GM19328 (cell line): ENCODE data around the gene AKAP8L.

ENCODE experiments used
- ATAC-seq: cut with Tn5 transposase; IDR thresholded peaks from one replicate; pipeline ENCODE4 v1.9.1; 2021; ENCODE audit warnings: mild to moderate bottlenecking, moderate library complexity; ENCODE audit not compliant: unreplicated experiment

The AKAP8L gene, protein sequence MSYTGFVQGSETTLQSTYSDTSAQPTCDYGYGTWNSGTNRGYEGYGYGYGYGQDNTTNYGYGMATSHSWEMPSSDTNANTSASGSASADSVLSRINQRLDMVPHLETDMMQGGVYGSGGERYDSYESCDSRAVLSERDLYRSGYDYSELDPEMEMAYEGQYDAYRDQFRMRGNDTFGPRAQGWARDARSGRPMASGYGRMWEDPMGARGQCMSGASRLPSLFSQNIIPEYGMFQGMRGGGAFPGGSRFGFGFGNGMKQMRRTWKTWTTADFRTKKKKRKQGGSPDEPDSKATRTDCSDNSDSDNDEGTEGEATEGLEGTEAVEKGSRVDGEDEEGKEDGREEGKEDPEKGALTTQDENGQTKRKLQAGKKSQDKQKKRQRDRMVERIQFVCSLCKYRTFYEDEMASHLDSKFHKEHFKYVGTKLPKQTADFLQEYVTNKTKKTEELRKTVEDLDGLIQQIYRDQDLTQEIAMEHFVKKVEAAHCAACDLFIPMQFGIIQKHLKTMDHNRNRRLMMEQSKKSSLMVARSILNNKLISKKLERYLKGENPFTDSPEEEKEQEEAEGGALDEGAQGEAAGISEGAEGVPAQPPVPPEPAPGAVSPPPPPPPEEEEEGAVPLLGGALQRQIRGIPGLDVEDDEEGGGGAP

DNA sequence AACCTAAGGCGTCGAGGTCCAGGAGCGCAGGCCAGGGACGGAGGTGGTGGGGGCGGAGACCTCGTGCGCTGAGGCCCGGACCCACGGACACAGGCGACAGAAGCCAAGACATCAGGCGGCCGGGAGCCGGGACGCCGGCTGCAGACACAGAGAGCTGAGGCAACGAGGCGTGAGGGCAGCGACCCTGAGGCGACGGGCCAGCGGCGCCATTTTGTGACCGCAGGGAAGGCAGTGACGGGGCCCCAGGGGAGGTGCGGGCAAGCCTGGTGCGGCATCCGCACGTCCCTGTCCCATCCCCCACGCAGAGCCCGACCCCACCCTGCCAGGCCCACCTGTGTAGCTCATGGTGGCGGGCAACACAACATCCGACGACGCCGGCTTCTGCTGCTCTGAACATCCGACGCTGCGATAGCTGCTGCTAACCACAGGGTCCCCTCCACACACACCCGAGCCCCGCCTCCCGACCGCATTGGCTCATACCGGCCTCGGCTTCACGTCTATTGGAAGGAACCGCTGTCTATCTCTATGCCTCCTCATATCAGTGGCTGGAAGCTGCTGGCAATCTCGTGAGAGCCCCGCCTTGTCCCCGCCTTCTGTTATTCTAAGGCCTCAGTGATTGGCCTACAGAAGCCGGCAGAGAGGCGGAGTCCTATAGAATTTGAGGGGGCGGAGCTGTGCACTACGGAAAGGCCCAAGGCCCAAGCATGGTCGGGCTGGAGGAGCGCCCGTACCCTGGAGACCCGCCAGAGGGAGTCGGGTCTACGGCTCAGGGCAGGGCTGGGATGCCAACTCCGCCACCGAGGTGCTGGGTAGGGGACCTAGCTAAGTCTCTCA is at the start of gene AKAP8L:
TSS of gene AKAP8L (minus strand) at position 410 of the 834 bp plus-strand sequence. CDS start at position 345, 65 bp downstream.
- peak; percentile 96 for ATAC-seq

DNA sequence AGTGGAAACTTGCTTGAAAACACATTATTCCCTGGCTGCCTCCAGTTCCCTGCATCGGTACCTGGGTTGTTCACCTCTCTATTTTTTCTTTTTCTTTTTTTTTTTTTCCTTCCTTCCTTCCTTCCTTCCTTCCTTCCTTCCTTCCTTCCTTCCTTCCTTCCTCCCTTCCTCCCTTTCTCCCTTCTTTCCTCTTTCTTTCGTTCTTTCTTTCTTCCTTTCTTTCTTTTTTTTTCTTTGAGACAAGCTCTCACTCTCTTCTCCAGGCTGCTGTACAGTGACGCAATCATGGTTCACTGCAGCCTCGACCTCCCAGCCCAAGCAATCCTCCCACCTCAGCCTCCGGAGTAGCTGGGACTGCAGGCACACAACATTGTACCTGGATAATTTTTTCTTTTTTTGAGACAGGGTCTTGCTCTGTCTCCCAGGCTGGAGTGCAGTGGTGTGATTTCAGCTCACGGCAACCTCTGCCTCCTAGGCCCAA is 49.0 kb upstream of the AKAP8L start:
- ATAC-seq = no peak

DNA sequence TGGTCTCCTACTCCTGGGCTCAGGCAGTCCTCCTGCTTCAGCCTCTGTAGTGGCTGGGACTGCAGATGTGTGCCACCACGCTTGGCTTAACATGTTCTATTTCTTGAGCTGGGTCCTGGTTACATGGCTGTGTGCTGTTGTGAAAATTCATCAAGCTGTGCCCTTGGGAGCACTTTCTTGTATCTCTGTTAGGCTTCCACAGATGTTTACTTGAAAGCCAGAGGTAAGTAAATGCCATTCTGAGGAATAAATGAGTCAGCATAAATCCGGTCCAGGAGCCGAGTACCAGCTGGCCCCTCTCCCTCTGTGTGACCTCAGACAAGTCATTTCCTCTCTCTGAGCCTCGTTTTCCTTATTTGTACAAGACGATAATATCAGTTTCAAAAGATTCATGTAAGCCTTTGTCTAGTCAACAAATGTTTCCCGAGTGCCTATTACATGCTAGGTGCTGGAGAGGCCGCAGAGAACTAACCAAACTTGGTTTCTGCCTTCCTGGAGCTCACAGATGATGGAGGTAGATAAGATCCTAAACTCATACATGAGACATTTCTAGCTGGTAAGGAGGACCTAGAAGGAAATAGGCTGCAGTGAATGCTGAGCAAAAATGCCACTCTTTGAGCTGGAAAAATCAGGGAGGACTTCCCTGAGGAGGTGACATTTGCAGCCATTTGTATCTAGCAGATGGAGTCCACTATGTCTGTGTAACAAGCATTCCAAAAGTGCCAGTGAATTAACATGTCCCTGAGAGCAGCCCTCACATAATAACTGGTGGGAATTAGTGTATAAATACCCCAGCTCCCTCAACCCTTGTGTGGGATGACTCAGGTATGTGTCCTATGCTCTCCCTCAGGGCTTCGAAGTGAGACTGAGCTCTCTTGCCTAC is 48.3 kb upstream of the AKAP8L start:
- no peak for ATAC-seq

DNA sequence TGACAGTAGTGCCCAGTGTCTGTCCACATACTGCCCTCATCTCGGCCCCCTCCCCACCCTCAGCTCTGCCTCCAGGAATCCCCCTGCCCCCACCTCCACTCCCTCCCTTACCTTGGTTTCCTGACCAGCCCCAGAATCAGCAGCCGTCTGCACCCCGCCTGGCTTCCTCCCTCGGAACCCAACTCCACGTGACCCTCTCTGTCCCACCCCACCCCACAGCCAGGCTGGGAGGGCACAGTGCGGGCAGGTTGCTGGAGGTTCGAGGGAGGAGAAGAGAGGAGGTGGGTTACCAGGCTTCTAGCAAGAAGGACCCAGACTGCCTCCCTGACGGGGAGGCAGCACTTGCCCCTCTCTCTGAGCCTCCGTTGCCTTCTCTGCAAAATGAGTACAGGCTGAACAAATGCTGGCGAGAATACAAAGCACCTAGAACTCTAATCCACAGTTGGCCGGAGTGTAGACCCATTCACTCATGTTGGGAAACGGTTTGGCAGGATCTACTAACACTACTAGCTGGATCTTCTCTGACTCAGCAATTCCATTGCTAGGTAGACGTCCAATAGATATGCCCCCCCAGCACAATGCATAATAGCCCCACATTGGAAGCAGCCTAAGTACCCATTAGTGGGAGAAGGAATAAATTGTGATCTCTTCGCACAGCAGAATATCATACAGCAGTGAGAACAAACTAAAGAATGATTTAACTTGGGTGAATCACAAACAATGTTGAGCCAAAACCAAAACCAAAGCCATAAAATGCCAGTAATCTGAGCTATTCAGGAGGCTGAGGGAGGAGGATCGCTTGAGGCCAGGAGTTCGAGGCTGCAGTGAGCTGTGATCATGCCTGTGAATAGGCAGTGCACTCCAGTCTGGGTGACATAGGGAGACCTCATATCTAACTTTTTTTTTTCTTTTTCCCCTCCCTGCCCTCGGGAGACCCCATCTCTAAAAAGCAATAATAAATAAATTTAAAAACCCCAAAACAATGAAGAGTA is 45.9 kb upstream of the AKAP8L start, which contains the start of gene RASAL3:
TSS of gene RASAL3 (minus strand) at position 151 of the 992 bp plus-strand sequence. CDS start 186 bp downstream, outside the sequence.
- ATAC-seq = no peak

DNA sequence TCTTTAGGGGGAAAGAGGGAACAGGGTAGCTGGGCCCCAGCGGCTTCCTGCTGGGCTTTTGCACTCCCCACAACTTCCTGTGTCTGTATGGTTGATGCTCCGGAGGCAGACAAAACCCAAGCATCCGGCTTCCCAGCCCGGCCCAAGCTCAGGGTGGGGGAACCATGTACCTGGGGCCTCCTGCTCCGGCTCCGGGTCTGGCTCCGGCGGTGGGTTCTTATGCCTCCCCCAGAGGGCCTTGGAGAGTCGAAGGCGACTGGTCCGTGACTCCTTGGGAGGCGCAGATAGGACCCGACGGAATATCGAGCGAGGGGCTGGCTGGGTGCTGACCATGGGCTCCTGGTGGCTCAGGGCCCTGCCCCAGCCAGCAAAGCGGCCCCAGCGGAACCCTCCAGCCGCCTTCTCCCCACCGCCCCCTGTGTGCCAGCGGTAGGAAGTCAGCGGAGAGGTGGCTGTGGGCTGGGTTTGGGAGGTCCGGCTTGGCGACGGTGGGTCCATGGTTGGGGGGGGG is 45.1 kb upstream of the AKAP8L start:
- no peak for ATAC-seq

DNA sequence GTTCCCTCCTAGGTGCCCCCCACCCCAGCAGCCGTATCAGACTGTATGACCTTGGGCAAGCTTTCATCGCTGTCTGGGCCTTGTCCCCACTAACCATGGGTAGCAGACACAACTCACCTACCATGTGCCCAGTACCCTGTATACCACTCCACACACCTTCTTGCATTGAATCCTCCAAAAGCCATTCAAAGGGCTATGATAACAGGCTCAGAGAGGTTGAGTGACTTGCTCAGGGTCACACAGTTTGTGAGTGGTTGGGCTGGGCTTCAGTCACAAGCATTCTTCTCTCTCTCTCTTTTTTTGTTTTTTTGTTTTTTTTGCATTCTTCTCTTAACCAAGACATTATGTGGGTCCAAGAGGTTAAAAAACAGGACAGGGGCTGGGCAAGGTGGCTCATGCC is 42.9 kb upstream of the AKAP8L start:
- no peak for ATAC-seq

DNA sequence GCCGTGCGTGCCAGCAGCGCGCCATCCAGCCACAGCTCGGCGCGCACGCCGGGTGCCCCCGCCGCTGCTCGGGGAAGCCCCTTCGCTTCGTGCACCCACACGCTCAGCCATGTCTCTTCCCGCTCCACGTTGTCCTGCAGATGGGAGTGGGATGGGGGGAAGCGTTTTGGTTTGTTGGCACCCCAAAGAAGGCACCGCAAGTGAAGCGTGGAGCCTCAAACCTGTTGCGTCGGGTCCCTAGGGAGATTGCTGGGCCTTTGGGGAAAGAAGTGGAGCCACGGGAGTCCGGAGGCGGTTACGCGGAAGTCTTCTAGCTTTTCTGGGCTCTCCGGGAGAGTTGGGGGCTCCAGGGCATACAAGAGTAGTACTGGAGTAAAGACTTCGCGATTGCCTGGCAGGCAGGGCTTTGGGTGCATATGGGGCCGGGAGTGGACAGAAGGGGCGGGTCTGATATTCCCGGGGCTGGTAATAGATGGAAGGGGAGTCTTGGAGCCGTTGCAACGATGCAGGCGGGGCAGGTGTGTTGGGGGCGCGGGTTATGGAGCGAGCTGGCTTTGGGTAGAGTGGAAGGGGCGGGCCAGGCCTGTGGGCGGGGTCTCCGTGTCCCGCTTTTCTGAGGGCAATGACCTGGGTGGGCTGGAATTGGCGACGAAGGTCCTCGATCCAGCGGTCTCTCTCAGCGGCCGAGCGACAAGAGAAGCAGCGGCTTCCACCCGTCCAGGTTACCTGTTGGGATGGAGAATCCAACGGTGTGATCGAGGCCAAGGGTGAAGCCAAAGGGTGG is 39.1 kb upstream of the AKAP8L start:
- no peak for ATAC-seq

DNA sequence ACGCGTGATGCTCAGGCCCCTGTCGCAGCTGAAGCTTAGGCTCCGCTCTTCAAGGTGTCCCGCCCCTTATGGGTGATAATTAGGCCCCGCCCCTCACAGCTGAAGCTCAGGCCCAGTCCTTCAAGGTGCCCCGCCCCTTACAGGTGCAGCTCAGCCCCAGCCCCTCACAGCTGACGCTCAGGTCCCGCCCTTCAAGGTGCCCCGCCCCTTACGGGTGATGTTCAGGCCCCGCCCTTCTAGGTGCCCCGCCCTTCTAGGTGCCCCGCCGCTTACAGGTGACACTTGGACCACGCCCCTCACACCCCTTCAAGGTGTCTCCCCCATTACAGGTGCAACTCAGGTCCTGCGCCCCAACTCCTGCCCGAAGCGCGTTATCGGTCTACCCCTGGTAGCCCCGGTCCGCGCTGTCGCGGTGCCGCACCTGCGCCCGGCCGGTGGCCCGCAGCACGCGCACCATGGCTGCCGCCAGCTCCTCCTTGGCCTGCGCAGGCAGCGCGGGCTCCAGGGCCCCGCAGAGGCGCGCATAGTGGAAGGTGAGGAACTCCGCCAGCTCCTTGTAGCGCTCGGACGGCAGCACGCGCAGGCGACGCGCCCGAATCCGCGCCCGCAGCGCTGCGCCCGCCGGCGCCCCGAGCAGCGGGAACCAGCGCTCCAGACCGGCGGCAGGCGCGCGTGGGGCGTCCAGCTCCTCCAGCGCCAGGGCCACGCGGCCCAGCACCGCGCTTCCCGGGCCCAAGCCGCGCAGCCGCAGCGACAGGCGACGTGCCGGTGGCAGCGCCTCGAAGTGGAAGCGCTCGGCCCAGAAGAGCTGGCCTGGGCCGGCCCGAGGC is 38.3 kb upstream of the AKAP8L start:
- ATAC-seq = no peak

DNA sequence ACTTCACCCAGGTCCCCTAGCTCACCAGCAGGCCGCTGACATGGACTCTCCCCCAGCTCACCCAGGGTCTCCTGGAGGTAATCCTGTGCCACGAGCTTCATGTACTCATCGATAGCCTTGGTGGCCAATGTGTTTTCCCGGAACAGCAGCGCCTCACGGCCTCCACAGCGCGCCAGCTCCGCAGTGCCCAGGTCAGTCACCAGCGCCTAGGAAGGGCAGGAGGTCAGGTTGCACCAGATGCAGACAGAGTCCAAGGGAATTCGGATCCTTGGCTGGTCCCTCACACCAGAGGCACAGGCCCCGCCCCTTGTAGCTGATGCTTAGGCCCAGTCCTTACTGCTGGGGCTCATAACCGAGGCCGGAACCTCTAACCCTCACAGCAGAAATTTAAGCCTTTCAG is 37.7 kb upstream of the AKAP8L start:
- no peak for ATAC-seq

DNA sequence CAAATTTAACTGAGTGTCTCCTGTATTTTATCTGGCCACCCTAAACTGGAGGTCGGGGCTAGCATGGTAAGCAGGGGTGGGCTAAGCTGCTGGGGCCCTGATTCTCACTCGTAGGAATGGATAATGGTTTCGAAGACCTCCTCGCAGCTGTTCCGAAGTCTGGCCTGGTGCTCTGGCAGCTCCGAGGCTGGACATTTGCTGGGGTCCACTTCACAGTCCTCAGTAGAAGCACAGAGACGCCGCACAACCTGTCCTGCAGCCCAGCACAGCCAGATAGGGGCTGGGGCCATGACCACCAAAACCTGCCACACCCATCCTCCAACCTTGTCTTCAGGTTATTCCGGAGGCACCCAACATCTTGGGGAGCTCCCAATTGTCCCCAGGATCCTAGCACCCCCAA is 37.2 kb upstream of the AKAP8L start:
- no peak for ATAC-seq

DNA sequence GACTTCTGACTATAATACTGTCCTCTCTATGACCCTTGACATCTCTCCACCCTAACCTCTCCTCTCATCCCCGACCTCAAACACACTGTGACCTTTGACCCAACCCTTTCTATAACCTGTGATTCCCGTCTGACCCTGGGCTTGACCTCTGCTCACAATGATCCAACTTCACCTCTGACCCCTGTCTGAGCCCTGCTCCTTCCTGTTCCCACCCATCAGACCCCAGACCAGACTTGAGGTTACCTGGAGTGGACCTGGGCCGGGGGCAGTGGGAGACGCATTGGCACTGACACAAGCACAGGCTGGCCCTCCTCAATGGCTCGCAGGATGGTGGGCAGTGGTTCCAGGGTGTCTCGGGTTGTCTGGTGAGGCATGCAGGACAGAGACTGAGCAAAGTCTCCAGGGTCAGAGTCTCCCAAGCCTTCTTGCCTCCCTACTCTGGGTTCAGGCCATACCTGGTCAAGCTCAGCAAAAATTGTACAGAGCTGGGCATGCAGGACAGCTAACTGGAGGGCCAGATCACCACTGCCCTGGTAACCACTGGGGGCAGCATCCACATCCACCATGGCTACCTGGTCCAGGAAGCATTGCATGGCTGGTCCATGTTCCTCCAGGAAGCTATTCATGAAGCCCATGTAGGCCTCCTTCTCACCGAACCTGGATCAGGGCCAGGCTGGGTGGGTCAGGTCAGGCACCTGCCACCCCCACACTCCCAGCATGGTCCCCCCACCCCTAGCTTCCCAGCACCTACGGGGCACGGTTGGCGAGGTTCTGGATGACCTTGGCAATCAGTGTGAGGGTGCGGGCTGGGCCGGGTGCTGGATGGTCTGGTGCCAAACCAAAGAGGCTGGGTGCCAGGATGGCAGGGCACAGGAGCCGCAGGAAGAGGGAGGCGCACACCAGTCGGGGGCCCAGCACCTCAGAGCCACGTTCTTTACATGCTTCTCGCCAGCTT is 35.4 kb upstream of the AKAP8L start:
- no peak for ATAC-seq

DNA sequence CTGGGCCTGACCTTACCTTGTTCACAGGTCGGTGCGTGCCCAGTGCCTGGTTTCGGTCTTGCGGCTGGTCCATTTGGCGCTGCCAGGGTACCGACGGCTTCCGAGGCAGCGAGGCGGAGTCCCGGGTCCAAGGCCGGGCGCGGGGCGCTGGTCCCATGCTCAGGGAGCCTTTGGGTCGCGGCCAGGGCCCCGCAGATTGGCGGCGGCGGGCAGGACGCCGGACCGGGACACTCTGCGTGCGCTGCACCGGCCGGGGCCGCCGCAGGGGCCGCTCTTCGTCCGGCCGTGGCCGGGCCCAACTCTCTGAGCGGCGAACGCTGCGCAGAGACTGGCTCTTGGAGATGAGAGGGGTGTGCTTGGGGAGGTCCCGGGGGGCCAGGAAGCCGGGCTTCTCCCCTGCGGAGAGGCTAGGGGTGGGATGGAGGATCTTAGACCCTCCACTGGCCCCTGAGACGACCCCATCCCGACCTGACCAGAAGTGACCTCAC is 34.3 kb upstream of the AKAP8L start:
- ATAC-seq = no peak

DNA sequence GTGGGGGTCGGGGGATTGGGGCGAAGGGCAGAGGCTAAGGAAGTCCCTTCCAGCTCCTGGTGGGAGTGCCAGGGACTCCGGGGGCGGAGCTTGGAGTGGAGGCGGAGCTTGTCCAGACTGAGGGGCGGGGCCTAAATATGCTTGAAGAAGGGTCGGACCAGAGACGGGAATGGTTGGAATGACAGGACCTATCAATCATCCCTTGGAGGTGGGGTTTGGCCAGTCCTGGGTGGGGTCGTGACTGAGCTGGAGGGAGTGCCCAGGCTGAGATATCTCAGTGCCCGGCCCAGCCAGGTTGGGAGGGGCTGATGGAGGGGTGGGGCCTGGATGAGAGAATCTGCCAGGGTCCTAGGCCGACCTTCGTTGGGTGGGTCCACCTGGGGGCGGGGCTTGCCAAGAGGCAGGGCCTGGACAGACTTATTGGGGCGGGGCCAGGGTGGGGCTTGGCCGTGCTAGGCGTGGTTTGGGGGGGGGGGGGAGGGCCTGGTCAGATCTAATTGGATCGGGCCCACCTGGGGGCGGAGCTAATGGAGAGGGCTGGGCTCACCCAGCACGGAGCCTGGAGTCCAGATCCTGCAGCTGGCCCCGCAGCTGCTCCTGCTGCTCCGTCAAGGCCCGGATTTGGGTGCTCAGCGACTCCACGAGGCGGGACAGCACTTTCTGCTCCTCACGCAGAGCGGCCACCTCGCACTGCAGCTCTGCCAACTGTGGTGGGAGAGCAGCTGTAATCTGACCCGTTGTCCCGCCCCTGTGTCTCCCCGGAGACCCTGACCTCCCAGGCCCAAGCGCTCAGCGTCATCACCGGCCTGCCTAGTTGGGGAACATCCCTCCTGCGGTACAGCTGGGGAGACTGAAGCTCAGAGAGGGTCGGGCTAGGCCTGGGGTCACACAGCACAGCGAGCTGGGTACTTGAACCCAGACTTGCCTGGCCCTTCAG is 33.6 kb upstream of the AKAP8L start:
- ATAC-seq = no peak

DNA sequence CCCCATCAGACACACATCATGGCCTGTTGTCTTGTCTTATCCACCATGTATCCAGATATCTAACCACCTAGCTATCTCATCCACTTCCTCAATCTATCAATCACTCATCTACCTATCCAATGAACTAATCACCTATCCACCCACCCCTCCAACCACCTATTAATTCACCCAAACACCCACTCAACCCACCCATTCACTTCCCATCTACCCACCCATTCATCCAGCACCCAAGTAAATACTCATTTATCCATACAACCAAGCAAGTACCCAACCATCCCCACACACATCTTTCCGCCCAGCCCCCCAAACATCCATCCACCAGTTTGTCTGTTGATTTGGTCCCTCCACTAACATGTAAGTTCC is 31.7 kb upstream of the AKAP8L start:
- ATAC-seq = no peak
